CD4-positive, alpha-beta T cell treated with Interleukin-6 at 100 ng/mL for 8 hours (primary cell): ENCODE data around the gene SP8.
"Not testable (repeated sequence)": the region's sequence is repeated elsewhere in the genome, so short reads cannot be mapped to it uniquely, and the experiment has no call there.

Experiments
- DNase-seq: peaks from one replicate; pipeline ENCODE4 v3.0.0-alpha.2; 2020; ENCODE audit warnings: mixed read lengths, low spot score

Gene SP8

DNA sequence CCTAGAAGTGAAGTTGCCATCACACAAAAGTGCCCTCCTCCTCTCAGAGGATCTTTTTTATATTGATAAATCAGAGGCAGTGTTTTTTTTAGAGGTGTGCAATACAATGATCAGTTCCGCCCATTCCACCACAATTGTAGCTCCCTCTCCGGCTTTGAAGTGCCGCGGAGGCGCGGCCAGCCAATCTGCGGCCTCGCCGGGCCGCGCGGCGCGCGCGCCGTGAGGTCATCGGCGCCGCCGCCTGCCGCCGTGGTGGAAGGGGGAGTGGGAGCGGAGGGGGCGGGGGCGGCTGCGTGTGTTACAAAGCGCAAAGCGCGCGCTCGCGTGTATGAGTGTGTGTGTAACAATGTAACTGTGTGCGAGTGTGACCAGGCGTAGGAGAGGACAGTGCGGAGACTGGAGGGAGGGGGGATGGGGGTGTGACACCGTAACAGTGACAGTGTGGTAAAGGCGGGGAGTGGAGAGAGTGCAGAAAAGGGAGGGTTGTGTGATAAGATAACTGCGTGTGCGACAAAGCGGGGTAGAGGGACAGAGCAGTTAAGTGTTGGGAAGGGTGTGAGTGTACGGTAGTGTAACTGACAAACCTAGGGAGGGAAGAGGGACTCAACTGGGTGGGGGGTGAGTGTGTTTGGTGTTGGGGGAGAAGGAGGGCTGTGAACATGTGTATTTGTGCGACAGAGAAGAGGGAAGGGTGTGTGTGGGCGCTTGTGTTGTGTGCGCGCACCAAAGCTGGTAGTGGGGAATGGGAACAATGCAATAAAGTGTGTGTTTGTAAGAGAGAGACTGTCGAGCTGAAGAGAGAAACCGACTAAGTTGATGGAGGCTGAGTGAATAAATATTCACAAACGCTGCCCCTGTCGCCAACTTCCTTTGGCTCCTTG lies at the start of gene SP8:
SP8 (minus strand) TSS at position 108 of the 881 bp plus-strand sequence; CDS start at position 20, 88 bp downstream.
- no peak for DNase-seq

DNA sequence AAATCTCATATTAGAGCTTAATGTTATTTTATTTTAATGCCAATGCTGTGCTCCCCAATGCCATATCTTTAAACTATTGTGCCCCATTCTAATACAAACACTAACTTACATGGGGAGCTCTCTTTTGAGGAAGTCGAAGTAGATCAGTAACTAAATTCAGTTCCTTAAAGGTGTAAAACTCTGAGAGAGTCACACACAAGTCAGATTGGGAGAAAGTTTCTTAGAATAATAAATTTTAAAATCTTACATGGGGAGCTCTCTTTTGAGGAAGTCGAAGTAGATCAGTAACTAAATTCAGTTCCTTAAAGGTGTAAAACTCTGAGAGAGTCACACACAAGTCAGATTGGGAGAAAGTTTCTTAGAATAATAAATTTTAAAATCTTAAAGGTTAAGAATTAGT lies 49.7 kb upstream of the SP8 start:
- DNase-seq: not testable (repeated sequence)

DNA sequence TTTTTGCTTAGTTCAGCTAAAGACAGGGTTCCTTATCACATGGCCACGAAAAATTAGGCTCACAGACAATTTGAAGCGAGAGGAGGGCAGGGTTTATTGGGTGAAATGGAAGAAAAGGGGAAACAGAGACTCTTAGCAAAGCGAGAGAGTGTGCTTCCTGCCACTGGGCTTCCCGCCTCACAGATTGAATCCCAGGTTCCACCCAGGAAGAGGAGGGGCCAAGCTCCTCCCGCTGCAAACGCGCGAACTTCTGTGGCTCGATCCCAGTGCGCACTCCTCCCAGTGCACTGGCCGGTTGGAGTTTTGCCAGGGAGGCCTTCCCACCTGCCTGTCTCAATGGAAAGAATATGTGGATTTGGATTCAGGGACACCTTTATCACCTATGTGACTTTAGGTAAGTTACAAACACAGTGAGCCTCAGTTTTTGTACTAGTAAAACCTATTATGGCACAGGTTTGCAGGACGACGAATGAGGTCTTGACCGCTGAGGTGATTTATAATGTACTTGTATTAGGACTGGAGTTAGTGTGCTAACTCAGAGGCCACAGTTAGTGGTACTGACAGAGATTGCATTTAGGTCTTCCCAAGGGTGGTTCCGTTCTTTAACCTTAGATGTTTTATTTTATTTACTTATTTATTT lies 48.5 kb upstream of the SP8 start:
- no peak for DNase-seq

DNA sequence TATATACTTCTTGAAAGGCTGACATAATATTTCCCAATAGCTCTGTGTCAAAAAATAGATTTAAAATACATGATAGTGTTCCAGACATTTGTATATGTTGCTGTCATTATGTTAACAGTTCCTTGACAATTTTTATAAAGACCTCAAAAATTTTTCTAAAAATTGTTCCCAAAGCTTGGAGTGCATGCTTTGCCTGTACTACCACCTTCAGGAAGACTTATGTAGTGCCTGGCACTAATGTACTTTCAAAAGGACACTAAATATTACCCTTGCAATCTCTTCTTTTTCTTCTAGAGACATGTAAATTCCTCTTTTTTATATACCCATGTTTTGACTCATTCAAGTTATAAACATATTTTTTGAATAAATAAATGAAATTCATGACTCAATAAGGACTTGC lies 48.0 kb upstream of the SP8 start:
- DNase-seq: no peak

DNA sequence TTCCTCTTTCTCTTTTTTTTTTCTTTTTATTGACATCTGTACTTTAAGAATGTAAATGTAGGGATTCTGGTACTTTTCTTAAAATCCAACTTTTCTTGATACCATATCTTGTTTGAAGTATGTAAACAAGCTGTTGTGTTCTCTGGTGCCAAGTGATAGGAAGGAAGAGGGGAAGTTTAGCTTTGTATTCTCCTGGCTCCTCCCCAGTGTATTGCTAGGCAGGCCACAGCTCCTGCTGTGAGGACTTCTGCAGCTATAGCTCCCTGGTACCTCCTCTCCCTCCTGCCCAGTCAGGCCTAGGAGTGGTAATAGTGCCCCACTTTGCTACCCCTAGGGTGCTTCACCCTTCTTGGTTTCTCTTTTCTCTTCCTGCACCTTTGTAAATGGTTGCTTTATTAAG lies 45.3 kb upstream of the SP8 start:
- DNase-seq: no peak

DNA sequence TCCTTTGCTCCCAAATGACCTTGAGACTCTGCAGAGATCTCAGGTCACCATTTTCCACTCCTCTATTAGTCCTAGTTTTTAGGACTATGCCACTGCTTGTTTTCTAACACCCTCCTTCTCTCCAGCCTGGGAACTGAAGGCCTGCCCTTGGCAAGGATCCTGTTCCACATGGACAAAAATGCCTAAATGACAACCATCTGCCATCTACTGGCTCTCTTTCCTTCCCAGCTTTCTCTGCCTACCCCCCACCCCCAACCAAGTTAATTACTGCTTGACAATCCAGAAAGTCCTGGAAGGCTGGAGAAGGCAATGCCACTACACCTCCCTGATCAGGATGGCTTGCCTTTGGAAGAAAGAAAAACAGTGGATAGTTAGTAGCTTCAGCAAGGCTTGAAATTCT lies 44.8 kb upstream of the SP8 start:
- no peak for DNase-seq

DNA sequence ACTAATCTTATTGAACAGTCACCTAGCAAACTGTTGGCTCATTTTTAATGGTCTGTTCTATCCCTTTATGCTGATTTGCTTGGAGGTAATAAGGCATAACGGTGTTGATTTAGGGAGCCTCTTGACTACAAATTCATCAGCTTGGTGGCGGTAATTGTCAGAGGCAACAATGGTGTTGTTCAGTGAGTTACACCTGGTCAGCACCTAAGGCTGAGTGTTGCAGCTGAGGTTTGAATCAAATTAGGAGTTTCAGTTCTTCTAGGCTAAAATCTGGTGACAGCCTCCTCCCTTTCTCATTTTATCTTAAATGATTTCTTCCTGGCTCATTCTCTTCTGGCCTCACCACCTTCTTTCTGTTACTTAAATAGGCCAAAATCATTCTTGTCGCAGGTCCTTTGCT lies 42.3 kb upstream of the SP8 start:
- no peak for DNase-seq

DNA sequence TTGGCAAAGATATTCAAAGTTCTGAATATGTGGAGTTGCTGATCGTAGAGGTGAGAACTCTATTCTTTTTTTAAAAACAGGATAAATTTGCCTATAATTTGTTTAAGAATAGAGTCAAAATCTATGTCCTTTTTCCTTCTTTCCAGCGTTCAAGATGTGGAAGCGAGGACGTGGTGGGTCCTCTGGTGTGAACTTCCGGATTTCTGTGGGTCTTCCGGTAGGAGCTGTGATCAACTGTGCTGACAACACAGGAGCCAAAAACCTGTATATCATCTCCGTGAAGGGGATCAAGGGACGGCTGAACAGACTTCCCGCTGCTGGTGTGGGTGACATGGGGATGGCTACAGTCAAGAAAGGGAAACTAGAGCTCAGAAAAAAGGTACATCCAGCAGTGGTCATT lies 40.5 kb upstream of the SP8 start:
- no peak for DNase-seq

DNA sequence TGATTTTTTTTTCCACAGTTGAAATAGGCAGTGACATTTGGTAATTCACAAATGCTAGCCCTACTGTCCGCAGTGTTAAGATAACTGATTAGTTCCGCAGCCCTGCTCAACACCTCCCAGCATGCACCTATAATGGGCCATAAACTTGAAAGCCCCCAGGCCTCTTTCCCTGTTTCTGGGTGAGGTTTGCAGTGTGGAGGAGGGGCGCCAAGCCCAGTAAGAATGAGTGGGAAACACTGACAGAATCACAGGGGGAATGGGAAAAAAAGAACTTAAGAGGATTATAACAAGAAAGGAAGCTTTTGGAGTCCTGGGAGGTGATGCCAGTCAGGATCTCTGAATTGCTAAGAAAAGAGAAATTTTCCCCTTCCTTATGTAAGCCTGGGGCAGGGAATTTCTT lies 39.6 kb upstream of the SP8 start:
- no peak for DNase-seq

DNA sequence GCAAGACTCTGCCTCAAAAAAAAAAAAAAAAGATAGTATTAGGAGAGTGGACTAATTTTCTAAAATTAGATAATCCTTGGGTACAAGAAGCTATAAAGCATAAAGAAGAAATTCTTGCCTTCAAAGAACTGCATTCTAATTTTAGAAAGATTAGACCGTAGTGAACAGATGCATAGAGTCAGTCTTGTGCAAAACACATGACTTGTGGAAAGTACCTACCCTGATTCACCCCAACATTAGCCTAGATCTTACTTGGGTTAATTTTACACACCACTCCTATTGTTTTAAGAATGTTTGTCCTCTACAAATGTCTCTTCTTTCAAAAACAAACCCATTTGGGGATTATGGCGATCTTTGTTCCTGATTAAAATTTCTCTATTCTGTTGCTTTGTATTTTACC lies 38.9 kb upstream of the SP8 start:
- DNase-seq: no peak

DNA sequence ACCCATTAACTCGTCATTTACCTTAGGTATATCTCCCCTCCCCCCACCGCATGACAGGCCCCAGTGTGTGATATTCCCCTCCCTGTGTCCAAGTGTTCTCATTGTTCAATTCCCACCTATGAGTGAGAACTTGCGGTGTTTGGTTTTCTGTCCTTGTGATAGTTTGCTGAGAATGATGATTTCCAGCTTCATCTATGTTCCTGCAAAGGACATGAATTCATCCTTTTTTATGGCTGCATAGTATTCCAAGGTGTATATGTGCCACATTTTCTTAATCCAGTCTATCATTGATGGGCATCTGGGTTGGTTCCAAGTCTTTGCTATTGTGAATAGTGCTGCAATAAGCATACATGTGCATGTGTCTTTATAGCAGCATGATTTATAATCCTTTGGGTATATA lies 34.7 kb upstream of the SP8 start:
- not testable (repeated sequence) for DNase-seq

DNA sequence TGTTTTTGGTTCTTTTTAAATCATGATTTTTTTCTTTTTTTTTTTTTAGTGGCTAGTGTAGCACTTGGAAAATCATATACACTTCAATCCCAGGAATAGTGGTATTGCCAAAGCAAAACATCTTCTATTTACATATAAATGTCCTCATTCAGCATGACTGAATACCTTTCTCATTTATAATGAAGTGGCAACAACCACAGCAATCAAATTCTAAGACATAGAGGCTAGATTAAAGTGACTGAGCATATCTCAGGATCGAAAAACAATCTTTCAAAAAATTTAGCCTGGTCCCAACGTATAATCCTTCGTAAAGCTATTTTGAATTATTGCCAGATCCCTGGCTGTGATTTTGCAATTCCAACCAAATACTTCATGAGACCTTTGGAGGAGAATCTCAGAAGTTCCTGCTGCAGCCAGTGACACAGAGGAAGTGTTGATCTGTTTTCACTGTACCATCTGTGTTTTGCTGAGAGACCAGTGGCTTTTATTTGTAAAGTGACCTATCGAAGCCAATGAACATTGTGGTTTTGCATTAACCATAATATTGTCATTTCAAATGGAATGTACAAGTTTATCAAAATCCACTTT lies 29.8 kb upstream of the SP8 start:
- no peak for DNase-seq

DNA sequence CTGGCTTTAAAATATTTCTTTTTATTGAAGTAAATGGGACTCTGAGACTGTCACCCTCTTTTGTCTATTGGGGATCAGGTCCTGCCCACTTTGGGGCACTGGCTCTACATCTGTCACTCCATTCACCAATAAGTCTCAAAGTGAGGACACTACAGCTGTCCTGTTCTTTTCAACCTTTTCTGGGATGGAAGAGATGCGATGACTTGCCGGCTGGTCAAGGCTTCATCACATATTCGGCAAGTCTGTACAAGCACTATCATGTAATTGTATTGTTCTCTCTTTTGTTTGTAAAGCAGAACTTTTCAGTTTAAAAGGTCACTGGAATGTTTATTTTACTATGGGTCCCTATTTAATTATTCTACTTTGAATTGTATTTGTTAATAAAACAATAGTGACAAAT lies 17.7 kb upstream of the SP8 start:
- DNase-seq: no peak

DNA sequence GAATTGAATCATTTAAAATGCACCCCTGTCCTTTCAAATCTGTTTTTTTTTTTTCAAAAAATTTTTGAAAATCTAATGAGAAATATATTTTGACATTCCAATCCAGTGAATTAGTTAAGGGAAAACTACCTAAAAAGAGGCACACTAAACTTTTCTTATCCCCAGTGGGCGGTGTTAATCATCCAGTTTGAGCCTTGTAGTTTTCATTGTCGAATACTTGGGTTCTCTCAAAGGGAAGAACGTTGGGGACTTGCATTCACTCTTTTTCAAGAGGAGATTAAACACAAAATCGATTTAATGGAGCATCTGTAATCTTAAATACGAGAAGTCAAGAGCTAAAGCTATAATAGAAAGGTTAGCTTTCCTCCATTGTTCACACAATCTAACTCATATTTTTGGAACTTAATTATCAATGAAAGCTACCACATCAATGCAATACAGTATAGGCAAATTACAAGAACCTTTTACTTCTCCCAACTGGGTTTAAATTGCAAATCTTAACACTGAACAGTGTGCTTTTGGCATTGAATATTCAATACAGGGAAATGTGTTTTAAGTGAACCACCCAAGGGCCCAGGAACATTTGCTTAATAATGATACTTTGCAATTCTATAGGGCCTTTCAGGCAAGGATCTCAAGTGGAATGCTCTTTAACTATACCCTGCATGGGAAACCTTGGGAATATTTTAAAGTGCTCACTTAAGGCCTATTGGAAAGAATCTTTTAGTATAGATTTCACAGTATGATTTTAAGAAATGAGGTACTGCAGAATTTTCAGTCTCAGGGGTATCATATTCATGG lies 13.1 kb upstream of the SP8 start:
- DNase-seq: no peak

DNA sequence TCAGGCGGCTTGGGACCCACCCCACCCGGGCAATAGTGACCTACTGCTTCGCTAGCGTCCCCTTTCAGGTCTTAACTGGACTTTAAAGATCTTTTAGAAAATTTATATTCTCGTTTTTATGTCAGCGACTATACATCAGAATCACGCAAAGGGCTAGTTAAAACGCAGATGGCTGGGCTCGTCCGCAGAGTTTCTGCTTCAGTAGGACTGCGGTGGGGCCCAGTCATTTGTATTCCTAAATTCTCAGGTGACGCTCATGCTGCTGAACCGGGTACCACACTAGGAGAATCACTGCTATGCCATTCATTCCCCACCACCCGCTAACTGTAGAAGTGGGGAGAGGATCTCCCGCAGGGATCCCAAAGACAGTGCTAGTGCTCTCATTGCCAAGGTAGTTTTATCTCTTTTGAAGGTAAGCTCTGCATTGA lies 12.0 kb upstream of the SP8 start:
- DNase-seq: no peak

DNA sequence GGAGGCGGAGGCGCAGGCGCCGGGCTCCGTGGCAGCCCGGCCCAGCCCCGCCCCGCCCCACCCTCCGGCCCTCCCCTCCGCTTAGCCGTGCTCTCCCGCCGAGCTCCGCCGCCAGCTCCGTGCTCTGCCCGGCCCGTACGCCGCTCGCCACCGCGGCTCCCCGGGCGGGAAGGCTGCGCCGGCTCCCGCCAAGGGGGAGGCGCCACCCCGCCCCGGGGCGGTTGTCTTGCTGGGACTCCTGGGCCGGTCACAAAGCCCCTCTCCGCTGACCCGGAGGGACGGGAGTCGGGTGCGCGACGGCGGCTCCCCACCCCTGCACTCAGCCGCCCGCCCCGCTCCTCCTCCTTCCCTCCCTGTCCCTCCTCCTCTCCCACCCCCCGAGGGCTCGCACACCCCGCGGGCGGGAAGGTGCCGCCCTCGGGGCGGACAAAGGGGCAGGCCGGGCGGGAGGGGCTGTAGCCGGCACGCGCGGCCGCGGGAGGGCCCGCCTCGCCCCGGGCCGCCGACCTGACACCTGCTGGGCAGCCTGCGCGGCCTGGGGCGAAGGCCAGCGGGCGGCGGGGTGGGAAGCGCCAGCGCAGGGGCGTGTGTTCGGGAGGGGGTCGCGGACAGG lies 11.5 kb upstream of the SP8 start:
- DNase-seq: no peak

DNA sequence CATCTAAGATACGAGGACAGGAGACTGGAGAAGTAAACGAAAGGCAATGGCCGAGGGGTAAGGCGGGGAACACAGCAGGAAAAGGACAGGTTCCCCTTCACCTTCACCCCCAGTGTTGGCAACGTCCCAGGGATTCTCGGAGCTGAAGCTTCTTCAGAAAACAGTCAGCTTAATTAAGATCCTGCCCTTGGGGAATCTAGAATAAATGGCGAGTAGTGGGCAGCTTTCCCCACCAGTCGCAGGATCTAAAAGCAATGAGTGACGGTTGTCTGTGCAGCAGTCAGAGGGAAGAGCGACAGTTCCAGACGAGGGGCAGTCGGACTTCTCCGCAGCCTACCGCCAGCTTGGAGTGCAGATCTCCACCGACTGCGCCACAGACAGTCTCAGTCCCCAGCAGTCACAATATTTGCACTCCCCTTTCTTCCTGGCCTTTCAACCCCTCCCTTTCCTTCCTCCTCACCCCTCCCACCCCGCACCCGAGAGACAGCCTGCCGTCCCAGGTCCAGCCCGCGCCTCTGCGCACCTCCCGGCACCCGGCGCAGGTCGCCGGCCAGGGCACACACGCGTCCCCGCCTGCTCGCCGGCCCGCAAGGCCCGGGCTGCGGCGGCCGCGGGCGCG lies 10.9 kb upstream of the SP8 start:
- DNase-seq: no peak

DNA sequence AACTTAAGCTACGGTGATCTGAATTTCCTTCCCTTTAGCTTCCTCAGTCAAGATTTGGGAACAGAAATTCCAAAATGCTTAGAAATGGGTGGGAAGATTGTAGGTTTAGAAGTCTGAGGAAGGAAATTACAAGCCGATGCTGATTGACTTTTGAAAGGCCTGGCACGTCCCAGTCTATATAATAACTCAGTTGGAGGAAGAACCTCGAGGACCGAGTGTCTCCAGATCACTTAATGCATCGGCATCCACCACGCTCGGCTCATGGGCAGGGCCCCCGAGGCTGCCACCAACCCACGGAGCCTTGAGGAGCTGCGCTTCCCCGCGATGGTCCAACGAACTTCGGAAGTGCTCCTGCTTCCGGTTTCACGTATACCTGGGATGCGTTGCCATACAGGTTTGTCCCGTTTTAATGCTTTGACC lies 10.4 kb upstream of the SP8 start:
- DNase-seq: no peak

DNA sequence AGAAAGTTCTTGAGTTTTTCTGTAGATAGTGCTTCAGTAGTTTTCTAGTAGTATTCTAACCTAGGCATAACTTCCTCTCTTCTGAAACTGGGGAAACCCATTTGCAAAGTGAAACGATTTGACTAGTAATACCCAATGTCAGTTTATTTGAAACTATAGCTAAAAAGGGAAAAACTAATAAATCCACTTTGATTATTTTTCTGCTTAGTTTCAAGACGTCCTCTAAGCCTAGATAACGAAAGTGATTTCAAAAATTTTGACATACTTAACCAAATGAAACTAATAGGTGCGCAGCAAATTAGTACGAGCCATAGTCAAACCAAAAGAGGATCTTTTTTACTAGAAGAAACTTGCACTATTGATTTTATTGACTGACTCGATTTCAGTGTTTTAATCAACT lies 9.8 kb upstream of the SP8 start:
- DNase-seq: no peak

DNA sequence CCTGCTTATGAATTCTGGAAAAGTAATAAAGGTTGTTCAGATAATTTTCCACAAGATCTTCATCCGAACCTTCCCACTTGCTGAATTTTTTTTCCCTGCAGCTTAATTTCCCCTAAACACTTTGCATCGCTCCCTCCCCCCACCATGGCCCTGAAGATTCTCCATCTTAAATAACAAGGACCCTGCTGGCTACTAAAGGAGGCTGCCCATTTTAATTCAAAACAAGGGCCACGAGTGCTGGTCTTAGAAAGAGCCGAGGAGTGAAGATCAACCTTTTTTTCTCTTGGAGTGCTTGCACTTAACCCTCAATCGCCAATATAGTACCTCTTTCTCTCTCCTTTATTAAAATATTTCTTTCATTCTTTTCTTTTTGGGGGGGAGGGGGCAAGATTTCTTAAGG lies 9.2 kb upstream of the SP8 start:
- DNase-seq: no peak

DNA sequence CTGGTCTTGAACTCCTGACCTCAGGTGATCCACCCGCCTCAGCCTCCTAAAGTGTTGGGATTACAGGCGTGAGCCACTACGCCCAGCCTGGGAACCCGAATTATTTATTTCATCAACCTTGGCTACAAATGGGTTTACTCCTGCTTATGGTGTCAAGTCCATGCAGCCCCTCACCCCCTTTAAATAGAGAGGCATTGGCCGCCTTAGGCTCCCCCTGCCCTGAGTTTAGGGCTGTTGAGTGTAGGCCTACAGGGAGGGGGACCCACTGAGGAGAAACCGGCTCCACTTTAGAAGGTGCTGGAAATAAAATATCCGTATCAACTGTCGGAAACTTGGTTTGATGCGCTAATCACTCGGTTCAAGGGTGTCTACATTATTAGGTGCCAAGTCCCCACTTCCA lies 8.7 kb upstream of the SP8 start:
- DNase-seq: no peak

DNA sequence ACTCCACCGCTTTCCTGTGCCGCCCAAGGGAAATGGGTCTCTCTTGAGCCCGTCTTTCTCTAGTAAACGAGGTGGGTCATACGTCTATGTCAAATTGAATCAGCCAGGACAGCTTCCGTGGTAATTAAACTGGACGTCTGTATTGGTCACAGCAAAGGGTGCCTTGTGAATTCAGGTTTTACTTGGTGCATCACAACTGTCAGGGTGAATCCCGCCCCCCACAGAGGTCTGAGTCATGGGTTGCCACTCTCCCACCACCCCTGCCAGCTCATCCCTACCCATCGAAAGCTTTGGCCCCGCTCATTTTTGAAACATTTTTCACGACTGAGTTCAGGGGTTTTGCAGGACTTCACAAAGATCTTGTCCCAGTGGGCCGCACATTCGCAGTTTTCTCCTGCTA lies 8.0 kb upstream of the SP8 start:
- DNase-seq: no peak
